ENCODE data around the gene PML. TPM values are rescaled to one million over a fixed set of nuclear protein-coding genes. Genes with fewer than 3 reads are reported as not detected.

PML gene
- total and polyA plus RNA-seq, 2 of the 4 experiments (the other 2 are of a cell fraction) = 8.8 to 22.6 TPM

DNA sequence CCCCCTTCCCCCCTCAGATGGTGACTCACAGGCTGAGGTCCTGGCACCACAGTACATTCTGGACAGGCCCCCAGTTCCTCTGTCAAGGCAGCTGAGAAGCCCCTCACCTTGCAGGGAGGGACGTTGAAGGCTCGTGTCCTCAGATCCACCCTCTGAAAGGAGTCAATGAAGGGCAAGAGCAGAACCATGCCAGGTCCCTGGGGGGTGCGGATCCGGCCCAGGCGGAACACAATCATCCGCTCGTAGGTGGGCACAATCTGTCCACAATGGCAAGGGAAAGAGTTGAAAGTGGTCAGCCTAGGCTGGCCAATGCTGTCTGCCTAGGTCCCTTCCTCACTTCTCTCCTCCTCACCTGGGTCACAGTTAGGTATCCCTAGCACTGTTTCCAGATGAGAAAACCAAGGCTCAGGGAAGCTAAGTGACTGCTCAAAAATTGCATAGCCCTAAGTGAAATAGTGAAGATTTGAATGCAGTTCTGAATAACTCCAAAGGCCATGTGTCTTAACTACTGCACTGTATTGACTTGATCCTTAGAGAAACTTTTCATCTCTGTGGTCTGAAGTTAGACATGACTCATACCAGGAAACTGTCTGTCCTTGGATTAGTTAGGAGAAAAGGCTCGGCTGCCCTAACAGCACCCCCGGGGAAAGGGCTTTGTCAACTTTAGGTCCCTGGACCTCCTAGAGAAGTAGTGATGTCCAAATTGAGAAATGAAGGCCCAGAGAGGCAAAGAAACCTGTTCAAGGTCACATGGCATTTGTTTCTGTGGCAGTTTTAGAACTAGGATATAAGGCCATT, 5.3 kb upstream of the PML start:
- POLR2A ChIA-PET (ENCODE audit: unreplicated experiment) = no interaction called here
- TF ChIP-seq FOS (IDR thresholded peaks at IDR 0.05; ENCODE audit: low read depth, low read length) (peak; percentile 72), MXI1 (IDR thresholded peaks at IDR 0.05; ENCODE audit: borderline replicate concordance, low read depth, low read length) (peak; percentile 43; the same call in 1 of the 2 replicates), USF2 (IDR thresholded peaks at IDR 0.05; ENCODE audit: low read depth, low read length) (no peak)
- peak overlapping the region; percentile 8; the same call in 1 of the 2 replicates for H3K9ac ChIP-seq (ENCODE audit: low read depth, low read length)
- H3K27ac ChIP-seq (ENCODE audit: insufficient read depth, low read length) = peak overlapping the region; percentile 63
- in situ Hi-C loops (cut with MboI; ENCODE audit: low sequenced_read_pairs) = no loop called here
- H2BK5ac ChIP-seq (ENCODE audit: low read depth, low read length, poor library complexity, severe bottlenecking) = peak overlapping the region; percentile 94
- H4K91ac ChIP-seq (ENCODE audit: insufficient read depth, low read depth, low read length) = peak overlapping the region; percentile 80
- peak overlapping the region; percentile 68 to 87 for H4K8ac ChIP-seq (ENCODE audit: low read depth in 2 of 2, low read length in 2 of 2)
- H3K4ac ChIP-seq (ENCODE audit: low read depth, low read length) = peak overlapping the region; percentile 97
- H2AK5ac ChIP-seq (ENCODE audit: low read depth, low read length) = peak overlapping the region; percentile 94
- H4K5ac ChIP-seq (ENCODE audit: low read depth, low read length) = peak overlapping the region; percentile 94; the same call in 1 of the 2 replicates
- peak overlapping the region; percentile 45 for H3K4me2 ChIP-seq (ENCODE audit: low read depth, low read length)
- peak overlapping the region; percentile 91; the same call in 2 of the 3 replicates for H2BK15ac ChIP-seq (ENCODE audit: low read depth, low read length)
- H4K20me1 ChIP-seq (ENCODE audit: insufficient read depth, low read length) = no peaks in the 10 kb centered on the region
- DNase-seq (peak; percentile 86), ATAC-seq (ENCODE audit: low read depth) (peak; percentile 49)
- H2AK9ac ChIP-seq (replicated peaks; ENCODE audit: low read depth, low read length, poor library complexity) = peak overlapping the region; percentile 94
- no peak overlapping the region for H3K4me3 ChIP-seq (ENCODE audit: insufficient read depth, low read depth, low read length)
- no CpG with 5 or more reads among the region's 9 CpGs for WGBS, 2 experiments (ENCODE audit: extremely low coverage in 2 of 2, insufficient read length in 1 of 2)
- intact Hi-C loops (cut with micrococcal nuclease) = no loop called here
- dilution Hi-C loops (cut with HindIII; ENCODE audit: low sequenced_read_pairs, unreplicated experiment) = no loop called here
- peak overlapping the region; percentile 65 for H2AFZ ChIP-seq (replicated peaks; ENCODE audit: low read length, poor library complexity)
- no TSS peak for BruUV-seq (replicated peaks)
- peak overlapping the region; percentile 37; the same call in 1 of the 2 replicates for H3K56ac ChIP-seq (ENCODE audit: extremely low read depth, insufficient read depth, low read length)
- peaks cover 42% of the 10 kb centered on the region for H3K9me1 ChIP-seq (ENCODE audit: insufficient read depth, low read length)
- peak overlapping the region; percentile 94 for H2BK120ac ChIP-seq (ENCODE audit: low read depth, low read length)
- H3K18ac ChIP-seq (ENCODE audit: low read depth, low read length) = peak overlapping the region; percentile 52; the same call in 1 of the 2 replicates
- H3K14ac ChIP-seq (replicated peaks; ENCODE audit: low read depth, low read length) = peak overlapping the region; percentile 91
- no peaks in the 10 kb centered on the region for H3K27me3 ChIP-seq (ENCODE audit: control insufficient read depth, insufficient read depth, low read length)
- H3K79me1 ChIP-seq (ENCODE audit: low read depth in 1 of 2, low read length in 2 of 2) = peaks cover 3 to 51% of the 10 kb centered on the region in 2 experiments; a peak in 3 of 4 replicates
- H3K36me3 ChIP-seq (ENCODE audit: control insufficient read depth, insufficient read depth, low read length) = no peaks in the 10 kb centered on the region
- no peaks in the 10 kb centered on the region for H3K9me3 ChIP-seq (ENCODE audit: control insufficient read depth, insufficient read depth, low read length)
- peaks cover 38% of the 10 kb centered on the region for H3K4me1 ChIP-seq (ENCODE audit: control insufficient read depth, insufficient read depth, low read length)
- CTCF ChIA-PET = no interaction called here
- H3K23ac ChIP-seq (ENCODE audit: low read depth, low read length) = peak overlapping the region; percentile 92
- H2BK20ac ChIP-seq (ENCODE audit: low read depth, low read length) = peak overlapping the region; percentile 90

All from IMR-90 (cell line).